Measurements from ENCODE around the gene MAGI1. TPM values are rescaled to one million over a fixed set of nuclear protein-coding genes. Genes with fewer than 3 reads are reported as not detected.

MAGI1 gene
- total RNA-seq, 2 donors from 2014 or later: 23.4 to 41.4 TPM

DNA sequence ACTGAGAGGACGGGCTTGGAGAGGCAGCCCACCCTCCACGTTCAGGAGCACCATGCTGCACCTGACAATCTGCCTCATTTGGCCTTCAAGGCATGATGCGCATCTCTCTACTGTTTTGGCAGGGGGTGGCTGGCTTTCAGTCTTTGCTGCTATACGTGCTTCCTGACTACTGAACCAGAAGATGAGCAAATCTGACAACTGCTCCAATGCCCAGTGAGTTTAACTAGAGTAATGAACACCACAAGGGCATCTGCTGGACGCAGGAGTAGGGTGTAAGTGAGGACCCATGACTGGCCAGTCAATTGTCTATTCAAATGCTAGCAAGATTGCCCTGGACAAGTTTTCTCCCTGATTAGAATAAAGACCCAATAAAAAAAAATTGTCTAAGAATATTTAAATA, 335.7 kb downstream of the MAGI1 start:
- no peaks in the 10 kb centered on the region for H3K36me3 ChIP-seq
- DNase-seq: no peak
- H3K4me3 ChIP-seq: no peak overlapping the region
- no peak overlapping the region for H3K27ac ChIP-seq
- intact Hi-C loops (cut with DNase I): no loop called here
- no peak overlapping the region for H3K9ac ChIP-seq (ENCODE audit: low read depth in 2 of 2, low read length in 2 of 2)
- H3K4me1 ChIP-seq: no peaks in the 10 kb centered on the region
- no peaks in the 10 kb centered on the region for H3K9me3 ChIP-seq
- TF ChIP-seq, protein P1, sequence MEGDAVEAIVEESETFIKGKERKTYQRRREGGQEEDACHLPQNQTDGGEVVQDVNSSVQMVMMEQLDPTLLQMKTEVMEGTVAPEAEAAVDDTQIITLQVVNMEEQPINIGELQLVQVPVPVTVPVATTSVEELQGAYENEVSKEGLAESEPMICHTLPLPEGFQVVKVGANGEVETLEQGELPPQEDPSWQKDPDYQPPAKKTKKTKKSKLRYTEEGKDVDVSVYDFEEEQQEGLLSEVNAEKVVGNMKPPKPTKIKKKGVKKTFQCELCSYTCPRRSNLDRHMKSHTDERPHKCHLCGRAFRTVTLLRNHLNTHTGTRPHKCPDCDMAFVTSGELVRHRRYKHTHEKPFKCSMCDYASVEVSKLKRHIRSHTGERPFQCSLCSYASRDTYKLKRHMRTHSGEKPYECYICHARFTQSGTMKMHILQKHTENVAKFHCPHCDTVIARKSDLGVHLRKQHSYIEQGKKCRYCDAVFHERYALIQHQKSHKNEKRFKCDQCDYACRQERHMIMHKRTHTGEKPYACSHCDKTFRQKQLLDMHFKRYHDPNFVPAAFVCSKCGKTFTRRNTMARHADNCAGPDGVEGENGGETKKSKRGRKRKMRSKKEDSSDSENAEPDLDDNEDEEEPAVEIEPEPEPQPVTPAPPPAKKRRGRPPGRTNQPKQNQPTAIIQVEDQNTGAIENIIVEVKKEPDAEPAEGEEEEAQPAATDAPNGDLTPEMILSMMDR (IDR thresholded peaks at IDR 0.05): no peak
- H3K27me3 ChIP-seq: no peaks in the 10 kb centered on the region

DNA sequence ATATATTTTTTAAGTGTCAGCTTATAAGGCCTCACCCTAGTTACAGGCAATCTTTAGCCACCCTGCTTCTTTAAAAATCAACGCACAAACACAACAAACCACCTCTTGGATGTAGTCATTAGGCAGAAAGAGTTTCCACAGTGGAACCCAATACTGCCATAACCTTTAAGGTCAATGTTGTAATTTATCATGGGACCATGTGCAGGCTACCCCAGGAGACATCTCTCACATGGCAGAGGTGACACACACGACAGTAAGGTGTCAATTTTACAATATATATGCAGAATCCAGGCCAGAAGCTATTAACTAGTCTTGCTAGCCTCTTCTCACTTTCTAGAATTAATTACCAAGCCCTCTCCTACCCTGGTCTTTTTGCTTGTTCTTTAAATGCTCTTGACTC, 336.5 kb downstream of the MAGI1 start:
- intact Hi-C loops (cut with DNase I): no loop called here
- no peaks in the 10 kb centered on the region for H3K9me3 ChIP-seq
- TF ChIP-seq, protein P1 (IDR thresholded peaks at IDR 0.05): no peak

DNA sequence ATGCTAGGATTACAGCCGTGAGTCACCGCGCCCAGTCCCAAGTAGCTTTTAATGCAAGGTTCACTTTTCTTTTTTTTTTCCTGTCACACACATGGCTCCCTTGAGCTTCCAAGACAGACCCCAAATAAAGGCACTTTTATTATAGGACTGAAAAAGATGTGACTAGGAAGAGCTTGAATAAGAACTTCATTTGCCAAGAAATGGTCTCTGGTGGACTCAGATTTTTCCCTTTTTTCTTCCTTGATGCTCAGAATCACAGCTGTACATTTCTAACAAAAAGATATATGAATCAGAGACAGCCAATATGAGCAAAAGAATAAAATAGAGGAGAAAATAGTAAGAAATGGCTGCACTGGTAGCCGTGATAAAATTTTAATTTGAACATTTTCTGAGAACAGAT, 337.2 kb downstream of the MAGI1 start:
- no peak for DNase-seq
- Histone ChIP-seq H3K4me3 (no peak overlapping the region), H3K27me3 (no peaks in the 10 kb centered on the region), H3K9me3 (no peaks in the 10 kb centered on the region), H3K4me1 (no peaks in the 10 kb centered on the region), H3K36me3 (no peaks in the 10 kb centered on the region), H3K9ac (ENCODE audit: low read depth in 2 of 2, low read length in 2 of 2) (no peak overlapping the region), H3K27ac (no peak overlapping the region)
- intact Hi-C loops (cut with DNase I): no loop called here
- TF ChIP-seq, protein P1 (IDR thresholded peaks at IDR 0.05): no peak

More for the DNA sequence above, 336.5 kb downstream of the MAGI1 start:
- Histone ChIP-seq H3K9ac (ENCODE audit: low read depth in 2 of 2, low read length in 2 of 2) (no peak overlapping the region), H3K27me3 (no peaks in the 10 kb centered on the region), H3K4me1 (no peaks in the 10 kb centered on the region), H3K27ac (no peak overlapping the region), H3K36me3 (no peaks in the 10 kb centered on the region), H3K4me3 (no peak overlapping the region)
- DNase-seq: no peak

DNA sequence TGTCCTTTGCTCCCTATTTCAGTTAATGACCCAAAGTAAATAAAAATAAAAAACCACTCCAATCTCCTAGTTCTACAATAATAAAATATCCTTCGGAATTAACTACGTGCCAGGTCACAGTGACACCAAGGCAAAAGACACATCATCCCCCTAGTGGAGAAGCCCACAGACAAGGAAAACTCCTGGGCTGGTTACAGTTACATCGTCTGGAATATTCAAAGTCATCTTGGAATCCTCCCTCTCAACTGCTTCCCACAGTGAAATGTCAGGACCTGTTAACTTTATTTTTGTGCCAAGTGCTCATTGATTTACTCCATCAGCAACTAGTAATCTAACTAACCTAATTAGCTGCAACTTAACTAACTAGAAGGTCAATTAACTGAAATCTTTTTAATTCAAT, 349.3 kb downstream of the MAGI1 start:
- H3K36me3 ChIP-seq: no peaks in the 10 kb centered on the region
- no peaks in the 10 kb centered on the region for H3K4me1 ChIP-seq
- TF ChIP-seq, protein P1 (IDR thresholded peaks at IDR 0.05): no peak
- DNase-seq: no peak
- no peak overlapping the region for H3K9ac ChIP-seq (ENCODE audit: low read depth in 2 of 2, low read length in 2 of 2)
- intact Hi-C loops (cut with DNase I): no loop called here
- H3K27ac ChIP-seq: no peak overlapping the region
- H3K9me3 ChIP-seq: no peaks in the 10 kb centered on the region
- no peak overlapping the region for H3K4me3 ChIP-seq
- H3K27me3 ChIP-seq: no peaks in the 10 kb centered on the region

DNA sequence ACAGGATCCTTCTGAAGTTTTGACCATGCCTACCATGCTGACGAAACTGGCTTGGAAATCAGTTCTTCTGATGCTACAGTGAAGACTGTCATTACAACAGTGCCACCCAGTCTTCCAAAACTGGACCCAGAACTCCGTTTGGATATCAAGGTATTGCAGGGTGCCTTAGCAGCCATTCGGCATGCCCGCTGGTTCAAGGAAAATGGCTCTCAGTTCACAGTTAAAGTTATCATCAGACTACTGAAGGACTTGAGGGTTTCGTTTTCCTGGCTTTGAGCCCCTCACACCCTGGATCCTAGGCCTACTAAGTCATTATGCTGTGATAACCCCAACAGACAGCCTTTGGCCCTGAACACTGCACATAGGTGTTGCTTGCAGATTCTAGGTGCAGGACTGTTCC, 351.0 kb downstream of the MAGI1 start:
- TF ChIP-seq, protein P1 (IDR thresholded peaks at IDR 0.05): no peak
- intact Hi-C loops (cut with DNase I): no loop called here
- Histone ChIP-seq H3K9ac (ENCODE audit: low read depth in 2 of 2, low read length in 2 of 2) (no peak overlapping the region), H3K9me3 (no peaks in the 10 kb centered on the region), H3K27me3 (no peaks in the 10 kb centered on the region), H3K4me3 (no peak overlapping the region), H3K36me3 (no peaks in the 10 kb centered on the region), H3K27ac (no peak overlapping the region), H3K4me1 (no peaks in the 10 kb centered on the region)
- no peak for DNase-seq

Measured in colonic mucosa (tissue), 4 donors.